IMR-90 (cell line): ENCODE results near the gene IHH. TPM values are rescaled to one million over a fixed set of nuclear protein-coding genes. Genes with fewer than 3 reads are reported as not detected.
A peak's percentile ranks its signal among the peaks of the same experiment; 100 is the strongest.

Source experiments
- ATAC-seq: fragments of 200-7000 bp; cut with Tn5 transposase; 2 replicates; pipeline ENCODE4 v1.9.1; 2020; ENCODE audit warnings: low read depth, mild to moderate bottlenecking, moderate library complexity
- BruUV-seq: library from RNA; stranded (reverse); fragments of 400-500 nt; replicated peaks from 2 replicates; lab custom pipeline; 2021; lab: Mats Ljungman, UMichigan
- CTCF ChIA-PET: fragments of 300-600 bp; formaldehyde crosslinking; extraction: SDS; loops from one replicate; lab custom pipeline; 2021; ENCODE audit warnings: antibody characterized with exemption; lab: Yijun Ruan, JAX
- POLR2A ChIA-PET: fragments of 300-600 bp; sonication (Branson Sonifier 250); formaldehyde crosslinking; loops from one replicate; lab custom pipeline; 2022; ENCODE audit warnings: antibody characterized with exemption; ENCODE audit not compliant: unreplicated experiment; lab: Charles Lee
- DNase-seq: peaks from one replicate; pipeline ENCODE4 v3.0.0; 2013
- H2AFZ ChIP-seq: replicated peaks from 2 replicates; pipeline ENCODE3; 2013; ENCODE audit warnings: low read length, mild to moderate bottlenecking; ENCODE audit not compliant: poor library complexity
- H2AK5ac ChIP-seq: 2 replicates; pipeline ENCODE4 v1.6.1; 2013; ENCODE audit warnings: low read depth, low read length, inconsistent platforms
- H2AK9ac ChIP-seq: replicated peaks from 2 replicates; pipeline ENCODE3; 2013; ENCODE audit warnings: mild to moderate bottlenecking, low read depth, low read length, moderate library complexity; ENCODE audit not compliant: poor library complexity
- H2BK120ac ChIP-seq: 2 replicates; pipeline ENCODE4 v1.6.1; 2013; ENCODE audit warnings: low read depth, low read length, inconsistent platforms
- H2BK15ac ChIP-seq: 3 replicates; pipeline ENCODE4 v1.6.1; 2013; ENCODE audit warnings: low read depth, low read length, inconsistent platforms
- H2BK20ac ChIP-seq: 2 replicates; pipeline ENCODE4 v1.6.1; 2013; ENCODE audit warnings: low read depth, mild to moderate bottlenecking, inconsistent platforms, low read length, moderate library complexity
- H2BK5ac ChIP-seq: 2 replicates; pipeline ENCODE4 v1.6.1; 2013; ENCODE audit warnings: mild to moderate bottlenecking, low read depth, low read length, inconsistent platforms; ENCODE audit not compliant: poor library complexity, severe bottlenecking
- H3K14ac ChIP-seq: replicated peaks from 2 replicates; pipeline ENCODE4 v1.6.1; 2013; ENCODE audit warnings: low read depth, low read length, inconsistent platforms
- H3K18ac ChIP-seq: 2 replicates; pipeline ENCODE4 v1.6.1; 2013; ENCODE audit warnings: low read depth, low read length, control low read depth
- H3K23ac ChIP-seq: 2 replicates; pipeline ENCODE4 v1.6.1; 2013; ENCODE audit warnings: low read depth, low read length, inconsistent platforms
- H3K27ac ChIP-seq: 2 replicates; pipeline ENCODE4 v1.5.1; 2013; ENCODE audit warnings: mild to moderate bottlenecking, control low read depth, low read length; ENCODE audit not compliant: insufficient read depth
- H3K27me3 ChIP-seq: 2 replicates; pipeline ENCODE4 v1.6.1; 2013; ENCODE audit warnings: low read length; ENCODE audit not compliant: control insufficient read depth, insufficient read depth
- H3K36me3 ChIP-seq: 2 replicates; pipeline ENCODE4 v1.6.1; 2013; ENCODE audit warnings: low read length, mixed read lengths; ENCODE audit not compliant: control insufficient read depth, insufficient read depth
- H3K4ac ChIP-seq: 2 replicates; pipeline ENCODE4 v1.6.1; 2013; ENCODE audit warnings: low read depth, low read length, inconsistent platforms
- H3K4me1 ChIP-seq: 2 replicates; pipeline ENCODE4 v1.6.1; 2013; ENCODE audit warnings: low read length, mixed read lengths; ENCODE audit not compliant: control insufficient read depth, insufficient read depth
- H3K4me2 ChIP-seq: 2 replicates; pipeline ENCODE4 v1.6.1; 2013; ENCODE audit warnings: low read depth, mild to moderate bottlenecking, control low read depth, low read length, moderate library complexity
- H3K4me3 ChIP-seq: 2 replicates; pipeline ENCODE4 v1.5.1; 2013; ENCODE audit warnings: low read depth, mild to moderate bottlenecking, control low read depth, low read length, moderate library complexity; ENCODE audit not compliant: insufficient read depth
- H3K56ac ChIP-seq: 2 replicates; pipeline ENCODE4 v1.6.1; 2013; ENCODE audit warnings: low read length, inconsistent platforms; ENCODE audit not compliant: insufficient read depth; ENCODE audit errors: extremely low read depth
- H3K79me1 ChIP-seq, 2 experiments: 2 replicates each; pipeline ENCODE4 v1.6.1; 2013; ENCODE audit warnings: low read length in 2 of 2, inconsistent platforms in 1 of 2, low read depth in 1 of 2
- H3K9ac ChIP-seq: 2 replicates; pipeline ENCODE4 v1.6.1; 2013; ENCODE audit warnings: low read depth, low read length, control low read depth
- H3K9me1 ChIP-seq: 2 replicates; pipeline ENCODE4 v1.6.1; 2013; ENCODE audit warnings: low read length, inconsistent platforms; ENCODE audit not compliant: insufficient read depth
- H3K9me3 ChIP-seq: 2 replicates; pipeline ENCODE4 v1.6.1; 2013; ENCODE audit warnings: low read length; ENCODE audit not compliant: control insufficient read depth, insufficient read depth
- H4K20me1 ChIP-seq: 2 replicates; pipeline ENCODE4 v1.6.1; 2013; ENCODE audit warnings: low read length, inconsistent platforms; ENCODE audit not compliant: insufficient read depth
- H4K5ac ChIP-seq: 2 replicates; pipeline ENCODE4 v1.6.1; 2013; ENCODE audit warnings: mild to moderate bottlenecking, low read depth, low read length, control low read depth
- H4K8ac ChIP-seq, 2 experiments: 2 replicates each; pipeline ENCODE4 v1.6.1; 2013; ENCODE audit warnings: low read depth in 2 of 2, low read length in 2 of 2, control low read depth in 1 of 2, inconsistent platforms in 1 of 2
- H4K91ac ChIP-seq: 2 replicates; pipeline ENCODE4 v1.6.1; 2013; ENCODE audit warnings: low read depth, low read length, inconsistent platforms; ENCODE audit not compliant: insufficient read depth
- BHLHE40 ChIP-seq: fragments of 150-350 bp; IDR thresholded peaks from 2 replicates; pipeline ENCODE4 v1.6.1; 2016; ENCODE audit warnings: mild to moderate bottlenecking, low read depth, low read length
- CEBPB ChIP-seq: IDR thresholded peaks from 2 replicates; pipeline ENCODE4 v1.6.1; 2012; ENCODE audit warnings: low read depth, low read length, improper control_type of control experiment
- CHD1 ChIP-seq: IDR thresholded peaks from 2 replicates; pipeline ENCODE4 v1.6.1; 2012; ENCODE audit warnings: low read depth, low read length, improper control_type of control experiment
- FOS ChIP-seq: fragments of 150-350 bp; IDR thresholded peaks from 2 replicates; pipeline ENCODE4 v1.6.1; 2016; ENCODE audit warnings: low read depth, low read length
- MAFK ChIP-seq: IDR thresholded peaks from 2 replicates; pipeline ENCODE4 v1.6.1; 2012; ENCODE audit warnings: low read depth, low read length, improper control_type of control experiment
- MAZ ChIP-seq: IDR thresholded peaks from 2 replicates; pipeline ENCODE4 v1.6.1; 2012; ENCODE audit warnings: low read depth, mild to moderate bottlenecking, low read length, improper control_type of control experiment, moderate library complexity, borderline replicate concordance
- MXI1 ChIP-seq: IDR thresholded peaks from 2 replicates; pipeline ENCODE4 v1.6.1; 2012; ENCODE audit warnings: low read depth, mild to moderate bottlenecking, low read length, moderate library complexity, borderline replicate concordance
- NFE2L2 ChIP-seq: fragments of 150-350 bp; IDR thresholded peaks from 2 replicates; pipeline ENCODE4 v1.6.1; 2016; ENCODE audit warnings: low read depth, mild to moderate bottlenecking, low read length
- POLR2A ChIP-seq: IDR thresholded peaks from 2 replicates; pipeline ENCODE4 v1.6.1; 2012; ENCODE audit warnings: mild to moderate bottlenecking, low read depth, low read length
- RCOR1 ChIP-seq: IDR thresholded peaks from 2 replicates; pipeline ENCODE4 v1.6.1; 2012; ENCODE audit warnings: mild to moderate bottlenecking, low read length, improper control_type of control experiment; ENCODE audit not compliant: insufficient replicate concordance
- RFX5 ChIP-seq: IDR thresholded peaks from 2 replicates; pipeline ENCODE4 v1.8.0; 2012; ENCODE audit warnings: low read depth, mild to moderate bottlenecking, low read length, moderate library complexity
- WGBS, 2 experiments: methylation state at CpG; one replicate each; pipeline versions ENCODE4 v1.1.5 to v1.1.7; 2013; ENCODE audit warnings: missing lambda C conversion rate in 2 of 2; ENCODE audit not compliant: insufficient read length in 1 of 2; ENCODE audit errors: extremely low coverage in 2 of 2; 5-methylcytosine and 5-hydroxymethylcytosine counted together
- dilution Hi-C: fragments of 300-500 bp; cut with HindIII; formaldehyde crosslinking; loops from one replicate; pipeline ENCODE4 v1.14.3; 2018; ENCODE audit warnings: low sequenced_read_pairs; ENCODE audit not compliant: unreplicated experiment
- in situ Hi-C: fragments of 300-500 bp; cut with MboI; formaldehyde crosslinking; loops from 3 replicates; pipeline ENCODE4 v1.14.3; 2019; ENCODE audit warnings: low sequenced_read_pairs, inconsistent platforms, mixed read lengths
- intact Hi-C: fragments of 100-400 bp; cut with micrococcal nuclease; formaldehyde crosslinking; loops from 2 replicates; pipeline ENCODE4 v1.10.0; 2022
- polyA plus RNA-seq, 3 experiments: library from polyadenylated mRNA; depleted of rRNA; stranded (reverse); fragments of >200 nt; gene quantifications; 2 replicates each; pipeline ENCODE4 v1.2.3, GENCODE V29; 2012; ENCODE audit warnings: low replicate concordance in 1 of 3
- total RNA-seq: library from RNA; depleted of rRNA; stranded (reverse); fragments of >200 nt; gene quantifications from 2 replicates; pipeline ENCODE4 v1.2.3, GENCODE V29; 2012
- TF ChIP-seq, protein P1 (sequence below): conservative IDR thresholded peaks from 2 replicates; pipeline ENCODE4 v1.5.1; 2012; ENCODE audit warnings: mild to moderate bottlenecking, low read depth, low read length, improper control_type of control experiment

Gene IHH
- total and polyA plus RNA-seq, 2 of the 4 experiments (the other 2 are of a cell fraction) = not detected

DNA sequence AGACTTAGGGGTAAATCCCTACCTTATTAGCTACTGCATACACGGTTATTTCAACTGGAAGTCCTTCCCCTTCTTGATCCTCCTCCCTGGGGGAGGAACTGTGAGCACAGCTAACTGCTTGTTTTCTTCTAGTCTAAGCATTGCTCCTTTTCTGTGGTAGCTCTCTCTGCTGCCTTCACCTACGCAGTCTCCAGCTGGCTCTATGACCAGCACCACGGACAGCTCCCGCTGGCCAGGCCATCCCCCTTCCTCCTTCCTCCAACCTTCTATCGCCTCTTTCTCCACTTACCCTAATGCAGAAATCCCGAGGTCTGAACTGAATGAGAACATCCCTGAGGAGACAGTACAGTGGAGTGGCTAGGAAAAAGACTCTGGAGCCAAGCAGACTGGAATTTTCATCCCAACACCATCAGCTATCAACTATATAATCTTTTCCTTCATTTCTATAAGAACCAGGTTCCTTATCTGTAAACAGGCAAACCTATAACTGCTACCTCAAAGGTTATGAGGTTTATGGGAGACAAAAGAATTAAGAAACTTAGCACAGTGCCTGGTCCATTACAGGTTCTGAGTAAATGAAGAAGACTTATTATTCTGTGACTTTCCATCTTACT is 14.7 kb downstream of the IHH start:
- Histone ChIP-seq H4K5ac (no peak overlapping the region), H3K9me1 (no peaks in the 10 kb centered on the region), H2BK5ac (no peak overlapping the region), H4K20me1 (no peaks in the 10 kb centered on the region), H2AFZ (no peak overlapping the region), H3K4me2 (no peak overlapping the region), H3K23ac (no peak overlapping the region), H4K91ac (no peak overlapping the region), H2BK20ac (no peak overlapping the region), H2AK5ac (no peak overlapping the region), H3K4me1 (no peaks in the 10 kb centered on the region), H2AK9ac (no peak overlapping the region), H2BK15ac (no peak overlapping the region), H3K4ac (no peak overlapping the region), H4K8ac (no peak overlapping the region), H3K79me1 (no peaks in the 10 kb centered on the region), H3K27ac (no peak overlapping the region), H3K18ac (no peak overlapping the region), H3K4me3 (no peak overlapping the region), H2BK120ac (no peak overlapping the region), H3K9ac (no peak overlapping the region), H3K36me3 (no peaks in the 10 kb centered on the region), H3K56ac (no peak overlapping the region), H3K9me3 (no peaks in the 10 kb centered on the region), H3K27me3 (peaks cover 26% of the 10 kb centered on the region), H3K14ac (no peak overlapping the region)
- in situ Hi-C loops (no loop called here), intact Hi-C loops (no loop called here), dilution Hi-C loops (no loop called here)
- ChIA-PET POLR2A (no interaction called here), CTCF (no interaction called here)
- no peak for TF ChIP-seq NFE2L2
- no peak for TF ChIP-seq MAZ
- TF ChIP-seq RCOR1 = no peak
- TF ChIP-seq CEBPB = no peak
- TF ChIP-seq POLR2A = no peak
- no peak for TF ChIP-seq MXI1
- no peak for TF ChIP-seq RFX5
- TF ChIP-seq FOS = no peak
- TF ChIP-seq, protein P1, sequence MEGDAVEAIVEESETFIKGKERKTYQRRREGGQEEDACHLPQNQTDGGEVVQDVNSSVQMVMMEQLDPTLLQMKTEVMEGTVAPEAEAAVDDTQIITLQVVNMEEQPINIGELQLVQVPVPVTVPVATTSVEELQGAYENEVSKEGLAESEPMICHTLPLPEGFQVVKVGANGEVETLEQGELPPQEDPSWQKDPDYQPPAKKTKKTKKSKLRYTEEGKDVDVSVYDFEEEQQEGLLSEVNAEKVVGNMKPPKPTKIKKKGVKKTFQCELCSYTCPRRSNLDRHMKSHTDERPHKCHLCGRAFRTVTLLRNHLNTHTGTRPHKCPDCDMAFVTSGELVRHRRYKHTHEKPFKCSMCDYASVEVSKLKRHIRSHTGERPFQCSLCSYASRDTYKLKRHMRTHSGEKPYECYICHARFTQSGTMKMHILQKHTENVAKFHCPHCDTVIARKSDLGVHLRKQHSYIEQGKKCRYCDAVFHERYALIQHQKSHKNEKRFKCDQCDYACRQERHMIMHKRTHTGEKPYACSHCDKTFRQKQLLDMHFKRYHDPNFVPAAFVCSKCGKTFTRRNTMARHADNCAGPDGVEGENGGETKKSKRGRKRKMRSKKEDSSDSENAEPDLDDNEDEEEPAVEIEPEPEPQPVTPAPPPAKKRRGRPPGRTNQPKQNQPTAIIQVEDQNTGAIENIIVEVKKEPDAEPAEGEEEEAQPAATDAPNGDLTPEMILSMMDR = no peak
- TF ChIP-seq CHD1 = no peak
- TF ChIP-seq BHLHE40 = no peak
- no peak for TF ChIP-seq MAFK
- no TSS peak for BruUV-seq
- WGBS, 2 experiments = 20% methylated on average over 1 of the region's 6 CpGs; no CpG with 5 or more reads in 1 of the 2 experiments
- DNase-seq (peak; percentile 27), ATAC-seq (peak; percentile 82)
